IPS DF 4.7 (cell line): ENCODE measurements around the gene NR2F6.

ENCODE experiments used
- DNase-seq: peaks from one replicate; pipeline ENCODE4 v3.0.0-alpha.2; 2013; ENCODE audit warnings: low spot score; ENCODE audit errors: extremely low read depth

NR2F6 gene

GRCh38 chr19:17264641-17264979 is 18.9 kb upstream of the NR2F6 start, which contains the start of gene USHBP1:
Gene USHBP1 (minus strand): TSS chr19:17264745. CDS start chr19:17264299, 446 bp downstream.
- no peak for DNase-seq

GRCh38 chr19:17263712-17264640 is 18.3 kb upstream of the NR2F6 start:
- no peak for DNase-seq

- DNase-seq = no peak
These were observed 16.8 kb upstream of the NR2F6 start for GRCh38 chr19:17262557-17262956.

- DNase-seq = no peak
These were observed 15.2 kb upstream of the NR2F6 start for GRCh38 chr19:17260842-17261325.

GRCh38 chr19:17259934-17260333 is 14.2 kb upstream of the NR2F6 start:
- no peak for DNase-seq

- no peak for DNase-seq
These were observed 13.5 kb upstream of the NR2F6 start for GRCh38 chr19:17259118-17259780.

- no peak for DNase-seq
These were observed 10.4 kb upstream of the NR2F6 start for GRCh38 chr19:17256130-17256529.

GRCh38 chr19:17255150-17255621 is 9.5 kb upstream of the NR2F6 start:
- no peak for DNase-seq

GRCh38 chr19:17254636-17255035 is 8.9 kb upstream of the NR2F6 start:
- DNase-seq = no peak

GRCh38 chr19:17249887-17250548 is 4.3 kb upstream of the NR2F6 start:
- DNase-seq = no peak

GRCh38 chr19:17248011-17248776 is 2.5 kb upstream of the NR2F6 start:
- DNase-seq = no peak

- DNase-seq = no peak
These were observed 1.1 kb upstream of the NR2F6 start for GRCh38 chr19:17246681-17247425.

- no peak for DNase-seq
These were observed 843 bp downstream of the NR2F6 start for GRCh38 chr19:17244618-17245534.

GRCh38 chr19:17243830-17244617 is 1.7 kb downstream of the NR2F6 start:
- no peak for DNase-seq

- DNase-seq = no peak
These were observed 2.4 kb downstream of the NR2F6 start for GRCh38 chr19:17243211-17243829.

- no peak for DNase-seq
These were observed 3.1 kb downstream of the NR2F6 start for GRCh38 chr19:17242431-17243208.

- no peak for DNase-seq
These were observed 4.8 kb downstream of the NR2F6 start for GRCh38 chr19:17240826-17241399.
